T follicular helper cell (primary cell): ENCODE results near the gene RGS9BP.
"Not testable (repeated sequence)": the region's sequence is repeated elsewhere in the genome, so short reads cannot be mapped to it uniquely, and the experiment has no call there.

Experiments used
- DNase-seq: peaks from one replicate; pipeline ENCODE4 v3.0.0-alpha.2; 2020; ENCODE audit warnings: low read depth

RGS9BP gene

DNA sequence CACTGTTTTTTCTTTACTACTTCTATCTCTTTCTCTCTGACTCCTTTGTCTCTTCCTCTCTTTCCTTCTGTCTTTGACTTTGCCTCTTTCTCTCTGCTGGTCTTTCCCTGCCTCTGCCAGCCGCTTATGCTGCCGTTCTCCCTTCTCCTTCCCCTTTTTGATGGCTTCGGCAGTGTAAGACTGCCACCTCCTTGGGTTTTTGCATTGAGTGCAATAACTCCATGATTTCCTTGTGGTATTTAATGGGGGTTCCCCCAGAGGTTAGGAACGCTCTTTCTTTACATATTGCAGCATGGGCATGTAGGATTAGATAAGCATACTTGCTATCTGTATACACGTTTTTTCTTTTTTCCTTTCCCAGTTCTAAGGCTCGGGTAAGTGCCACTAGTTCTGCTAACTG is 19.9 kb downstream of the RGS9BP start:
- not testable (repeated sequence) for DNase-seq

DNA sequence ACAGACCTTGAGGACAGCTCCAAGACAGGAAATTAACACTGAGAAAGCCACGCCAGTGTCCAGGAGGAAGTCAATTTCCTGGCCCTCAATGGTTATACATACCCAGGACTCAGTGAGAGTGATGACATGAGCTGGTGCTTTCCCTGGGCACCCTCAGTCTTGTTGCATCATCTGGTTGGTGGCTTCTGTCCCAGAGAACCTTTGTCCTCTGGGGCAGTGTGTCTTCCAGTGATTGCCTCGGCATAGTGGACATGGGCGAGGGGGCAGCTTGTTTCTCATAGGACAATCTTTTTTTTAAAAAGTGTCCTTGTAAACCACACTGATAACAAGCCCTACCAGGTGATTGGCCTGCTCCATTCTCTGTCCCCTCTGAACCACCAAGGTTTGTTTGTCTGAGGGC is 21.1 kb downstream of the RGS9BP start:
- not testable (repeated sequence) for DNase-seq

DNA sequence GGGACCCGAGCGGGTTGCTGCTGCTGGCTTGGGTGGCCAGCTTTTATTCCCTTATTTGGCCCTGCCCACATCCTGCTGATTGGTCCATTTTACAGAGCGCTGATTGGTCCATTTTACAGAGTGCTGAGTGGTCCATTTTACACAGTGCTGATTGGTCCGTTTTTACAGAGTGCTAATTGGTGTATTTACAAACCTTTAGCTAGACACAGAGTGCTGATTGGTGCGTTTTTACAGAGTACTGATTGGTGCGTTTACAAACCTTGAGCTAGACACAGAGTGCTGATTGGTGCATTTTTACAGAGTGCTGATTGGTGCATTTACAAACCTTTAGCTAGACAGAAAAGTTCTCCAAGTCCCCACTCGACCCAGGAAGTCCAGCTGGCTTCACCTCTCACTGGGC is 24.5 kb downstream of the RGS9BP start:
- not testable (repeated sequence) for DNase-seq

DNA sequence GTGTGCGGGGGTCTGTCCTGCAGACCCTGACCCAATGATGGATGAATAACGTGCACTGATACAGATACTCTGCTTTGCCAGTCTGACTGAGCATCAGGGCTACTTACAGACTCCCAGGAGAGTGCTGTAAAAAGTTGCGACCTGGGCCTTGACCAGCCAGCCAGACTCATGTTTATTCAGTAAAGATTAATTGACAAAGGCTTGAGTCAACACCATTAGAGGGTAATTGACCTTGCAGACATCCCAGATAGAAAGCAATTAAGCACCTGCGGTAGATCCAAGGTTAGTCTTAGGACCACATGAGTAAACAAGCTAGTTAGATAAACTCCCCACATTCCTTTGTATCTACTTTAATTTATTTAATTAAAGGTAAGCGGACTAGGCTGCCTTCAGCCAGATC is 26.4 kb downstream of the RGS9BP start:
- DNase-seq = no peak

GRCh38 chr19:32704006-32704405 is 28.4 kb downstream of the RGS9BP start:
- not testable (repeated sequence) for DNase-seq

DNA sequence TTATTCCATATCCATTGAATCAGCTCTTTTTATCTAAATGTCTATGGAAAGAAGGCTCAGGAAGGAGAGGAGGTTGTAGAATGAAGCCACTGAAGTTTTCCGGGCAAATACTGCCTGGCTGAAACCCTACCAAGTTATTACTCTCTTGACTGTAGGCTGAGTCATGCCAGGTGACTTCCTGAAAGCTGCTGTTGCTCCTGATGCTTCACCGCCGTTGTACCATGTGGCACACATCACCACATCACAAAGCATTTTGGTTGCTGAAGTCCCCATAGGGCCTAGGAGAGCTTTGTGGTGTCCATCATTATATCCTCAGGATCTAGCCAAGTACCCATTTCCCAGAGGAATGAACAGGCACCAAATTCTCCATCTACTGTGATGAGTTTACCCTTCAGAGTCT is 32.8 kb downstream of the RGS9BP start:
- no peak for DNase-seq

- DNase-seq = no peak
These were observed 33.4 kb downstream of the RGS9BP start for GRCh38 chr19:32709032-32709431.

GRCh38 chr19:32711747-32712146 is 36.1 kb downstream of the RGS9BP start:
- DNase-seq = no peak

- not testable (repeated sequence) for DNase-seq
These were observed 40.6 kb downstream of the RGS9BP start for GRCh38 chr19:32716203-32716602.

DNA sequence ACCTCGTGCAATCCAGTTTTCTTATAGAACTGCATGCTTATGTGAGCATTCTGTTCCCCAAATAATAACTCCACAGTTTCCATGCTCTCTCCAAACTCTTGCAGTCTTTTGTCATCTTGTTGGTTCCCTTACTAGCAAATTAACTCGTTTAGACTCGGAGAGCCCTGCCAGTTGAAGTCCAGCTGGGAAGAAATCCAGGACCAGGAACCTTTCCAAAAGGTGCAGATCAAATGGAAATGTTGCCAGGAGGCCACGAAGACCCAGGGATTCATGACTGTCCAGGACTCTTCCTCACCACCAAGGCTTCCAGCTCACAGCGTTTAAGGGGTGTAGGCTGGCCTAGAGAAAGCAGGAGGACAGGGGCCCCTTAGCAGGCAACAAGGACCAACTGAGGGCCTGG is 41.8 kb downstream of the RGS9BP start:
- DNase-seq = no peak

DNA sequence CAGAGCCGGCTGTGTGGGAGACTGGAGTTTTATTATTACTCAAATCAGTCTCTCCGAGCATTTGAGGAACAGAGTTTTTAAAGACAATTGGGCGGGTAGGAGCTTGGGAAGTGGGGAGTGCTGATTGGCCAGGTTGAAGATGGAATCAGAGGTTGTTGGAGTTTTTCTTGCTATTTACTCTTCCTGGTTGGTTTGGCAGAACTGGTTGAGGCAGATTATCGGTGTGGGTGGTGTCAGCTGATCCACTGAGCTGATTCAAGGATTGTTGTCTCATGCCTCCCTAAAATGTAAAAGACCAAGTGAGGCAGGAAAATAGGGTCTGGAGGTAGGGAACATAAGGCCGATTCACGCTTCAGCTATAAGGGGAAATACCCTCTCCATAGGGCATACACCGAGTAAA is 42.6 kb downstream of the RGS9BP start:
- no peak for DNase-seq

- DNase-seq = no peak
These were observed 44.0 kb downstream of the RGS9BP start, which contains the start of gene TDRD12 for GRCh38 chr19:32719611-32720059. TDRD12 (plus strand) TSS chr19:32719767; CDS start chr19:32720073, 306 bp downstream.

DNA sequence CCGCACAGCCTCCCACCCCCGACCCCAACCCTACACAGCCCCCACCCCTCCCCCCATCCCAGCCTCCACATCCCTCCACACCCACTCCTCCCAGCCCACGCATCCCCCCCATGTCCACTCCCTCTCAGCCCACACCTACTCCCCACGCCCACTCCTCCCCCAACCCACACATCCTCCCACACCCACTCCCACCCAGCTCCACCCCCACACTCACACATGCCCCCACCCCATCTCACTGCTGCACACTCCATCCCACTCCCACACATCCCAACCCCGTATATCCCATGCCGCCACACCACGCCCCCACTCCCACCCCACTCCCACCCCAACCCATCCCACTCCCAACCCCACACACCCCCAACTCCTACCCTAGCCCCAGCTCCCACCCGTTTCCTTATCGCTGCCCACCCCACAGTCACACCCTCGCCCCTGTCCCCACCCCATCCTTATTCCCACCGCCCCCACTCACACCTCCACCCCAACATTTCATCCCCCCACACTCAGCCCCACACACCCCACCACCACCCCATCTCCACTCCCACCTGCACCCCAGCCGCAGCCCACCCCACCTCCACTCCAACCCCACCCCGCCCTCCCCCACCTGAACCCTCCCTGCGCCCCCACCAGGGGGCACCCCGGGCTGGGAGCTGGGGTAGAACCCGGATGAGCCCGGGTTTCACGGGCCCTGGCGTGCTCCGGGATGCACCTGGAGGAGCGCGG is 44.7 kb downstream of the RGS9BP start:
- no peak for DNase-seq

- no peak for DNase-seq
These were observed 45.2 kb downstream of the RGS9BP start for GRCh38 chr19:32720936-32721250.
